Right cardiac atrium (tissue), 5 donors: ENCODE results near the gene FAM227A. TPM values are rescaled to one million over a fixed set of nuclear protein-coding genes. Genes with fewer than 3 reads are reported as not detected.
"Not testable (repeated sequence)": the region's sequence is repeated elsewhere in the genome, so short reads cannot be mapped to it uniquely, and the experiment has no call there.

ENCODE experiments used
- ATAC-seq, 2 donors: fragments of 200-7000 bp; cut with Tn5 transposase; one replicate each; pipeline versions ENCODE4 v1.8.0 to v1.9.1; 2020; ENCODE audit warnings: moderate library complexity in 2 of 2, mild to moderate bottlenecking in 1 of 2
- DNase-seq, 3 donors: peaks; one replicate each; pipeline ENCODE4 v3.0.0-alpha.2; 2020
- H3K27ac ChIP-seq: one replicate; pipeline ENCODE4 v1.5.1; 2013; ENCODE audit warnings: mild to moderate bottlenecking, low read length, control low read depth, moderate library complexity
- H3K27me3 ChIP-seq: one replicate; pipeline ENCODE4 v1.6.1; 2013; ENCODE audit not compliant: control insufficient read depth, insufficient read depth
- H3K4me1 ChIP-seq: one replicate; pipeline ENCODE4 v1.6.1; 2013; ENCODE audit warnings: low read length; ENCODE audit not compliant: control insufficient read depth, insufficient read depth
- H3K4me3 ChIP-seq: one replicate; pipeline ENCODE4 v1.5.1; 2013; ENCODE audit warnings: low read length, control low read depth
- H3K9me3 ChIP-seq: one replicate; pipeline ENCODE4 v1.6.1; 2013; ENCODE audit warnings: low read length; ENCODE audit not compliant: control insufficient read depth
- WGBS: extraction: QIAGEN DNeasy Blood & Tissue Kit; methylation state at CpG from one replicate; pipeline ENCODE4 v1.1.7; 2013; 5-methylcytosine and 5-hydroxymethylcytosine counted together
- intact Hi-C, 4 donors: fragments of 100-400 bp; cut with DNase I; formaldehyde crosslinking; loops; one replicate each; pipeline versions ENCODE4 v1.11.0 to v1.14.0; 2022 to 2023
- polyA plus RNA-seq: library from polyadenylated mRNA; stranded (reverse); fragments of 200-250 nt; gene quantifications from one replicate; pipeline ENCODE4 v1.2.3, GENCODE V29; 2013
- total RNA-seq, 4 donors: library from RNA; stranded (reverse); fragmentation: NEBNext Ultra II Directional; extraction: Animal tissue kit (Norgen Biotek cat#: 25700); gene quantifications; one replicate each; pipeline ENCODE4 v1.2.1, GENCODE V29; 2021
- donor health status: healthy with polysubstance abuse.
- donor health status: DM: no; HTN: yes; CAD: no.
- donor health status: DM: no; HTN: no; CAD: no.
- donor health status: DM: no; HTN: yes; CAD: no; lungs with severe emphysema.
- donor health status: DM: yes; HTN: yes; CAD: no.

The FAM227A gene
- total and polyA plus RNA-seq, 5 donors: 0.23 to 1.2 (median 0.79) TPM

DNA sequence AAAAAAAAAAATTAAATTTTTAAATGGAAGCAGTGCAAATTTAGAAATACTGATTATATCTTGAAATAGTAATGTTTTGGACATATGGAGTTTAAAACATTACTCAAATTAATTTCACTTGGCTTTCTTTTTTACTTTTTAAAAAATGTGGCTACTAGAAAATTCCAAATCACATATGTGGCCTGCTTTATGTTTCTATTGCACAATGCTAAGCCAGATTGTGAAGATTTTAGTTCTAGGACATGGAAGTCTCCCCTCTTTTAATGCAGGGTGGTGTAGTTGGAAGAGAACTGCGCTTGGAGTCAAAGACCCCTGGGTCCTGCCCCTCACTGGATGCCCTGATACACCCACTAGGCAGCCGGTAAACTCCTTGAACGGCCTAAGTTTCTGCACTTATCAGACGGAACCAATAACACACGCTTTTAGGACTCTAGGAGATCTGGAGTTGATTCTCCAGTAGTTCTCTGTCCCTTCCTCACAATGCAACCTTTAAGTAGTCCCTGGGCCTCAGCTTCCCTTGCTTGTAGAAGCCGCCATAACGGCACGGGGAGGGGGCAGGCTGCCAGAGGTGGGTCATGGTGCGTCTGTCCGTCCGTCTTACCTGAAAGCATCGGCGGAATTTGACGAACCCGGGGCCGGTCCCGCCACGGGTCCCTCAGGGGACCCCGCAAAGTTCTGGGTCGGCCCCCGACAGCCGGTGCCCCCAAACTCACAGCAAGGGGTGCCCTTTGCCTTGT lies 505 bp downstream of the FAM227A start:
- peak; percentile 2 to 9 for ATAC-seq
- H3K27me3 ChIP-seq: no peaks in the 10 kb centered on the region

GRCh38 chr22:38653741-38654140 lies 2.5 kb downstream of the FAM227A start:
- intact Hi-C loops: no loop called here
- Histone ChIP-seq H3K9me3 (no peaks in the 10 kb centered on the region), H3K27ac (no peak overlapping the region), H3K4me1 (peaks cover 4% of the 10 kb centered on the region), H3K27me3 (no peaks in the 10 kb centered on the region), H3K4me3 (no peak overlapping the region)
- no peak for DNase-seq
- 95% methylated on average over 8 of the region's 8 CpGs for WGBS
- no peak for ATAC-seq

More for the DNA sequence above, 505 bp downstream of the FAM227A start:
- WGBS: 5% methylated on average over 22 of the region's 22 CpGs
- no peaks in the 10 kb centered on the region for H3K9me3 ChIP-seq
- peak in 1 of 3 donors; percentile 66 for DNase-seq
- intact Hi-C loops: no loop called here
- H3K27ac ChIP-seq: peak overlapping the region; percentile 93
- peaks cover 4% of the 10 kb centered on the region for H3K4me1 ChIP-seq
- peak overlapping the region; percentile 83 for H3K4me3 ChIP-seq

GRCh38 chr22:38652859-38653258 lies 3.3 kb downstream of the FAM227A start:
- intact Hi-C loops: no loop called here
- H3K4me3 ChIP-seq: no peak overlapping the region
- peaks cover 4% of the 10 kb centered on the region for H3K4me1 ChIP-seq
- DNase-seq (no peak), ATAC-seq (no peak)
- no peaks in the 10 kb centered on the region for H3K9me3 ChIP-seq
- H3K27ac ChIP-seq: no peak overlapping the region
- no peaks in the 10 kb centered on the region for H3K27me3 ChIP-seq

DNA sequence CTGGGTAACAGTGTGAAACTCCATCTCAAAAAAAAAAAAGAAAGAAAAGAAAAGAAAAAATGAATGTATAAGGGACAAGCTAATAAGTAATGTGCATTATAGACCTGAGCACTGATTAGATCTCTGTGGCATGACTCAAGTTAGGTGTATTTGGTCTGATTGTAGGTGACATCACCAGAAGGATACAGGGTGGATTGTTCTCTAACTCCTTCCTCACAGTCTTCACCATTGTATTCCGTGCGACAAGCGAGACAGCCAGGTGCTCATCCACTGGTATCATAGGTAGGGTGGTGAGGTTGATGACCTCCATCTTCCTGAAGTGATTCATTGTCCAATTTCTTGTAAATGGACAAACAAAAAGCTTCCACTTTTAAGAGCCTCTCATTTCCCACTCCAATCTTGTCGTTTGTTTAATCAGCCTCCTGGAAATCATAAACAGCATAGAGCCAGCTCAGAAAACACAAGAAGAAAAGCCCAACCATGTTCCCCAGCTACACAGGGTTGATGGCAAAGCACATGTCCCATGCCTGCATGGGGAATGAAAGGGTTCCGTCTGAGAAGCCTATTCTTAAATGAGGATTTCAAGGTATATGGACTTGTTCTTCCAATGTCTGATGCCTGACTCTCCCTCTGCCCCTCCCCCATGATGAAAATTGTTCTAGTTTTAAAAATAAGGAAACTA lies 6.2 kb downstream of the FAM227A start:
- no peaks in the 10 kb centered on the region for H3K4me1 ChIP-seq
- no peaks in the 10 kb centered on the region for H3K27me3 ChIP-seq
- H3K4me3 ChIP-seq: no peak overlapping the region
- WGBS: 74% methylated on average over 5 of the region's 5 CpGs
- intact Hi-C loops: no loop called here
- no peak for ATAC-seq
- no peak for DNase-seq
- no peak overlapping the region for H3K27ac ChIP-seq
- H3K9me3 ChIP-seq: no peaks in the 10 kb centered on the region

DNA sequence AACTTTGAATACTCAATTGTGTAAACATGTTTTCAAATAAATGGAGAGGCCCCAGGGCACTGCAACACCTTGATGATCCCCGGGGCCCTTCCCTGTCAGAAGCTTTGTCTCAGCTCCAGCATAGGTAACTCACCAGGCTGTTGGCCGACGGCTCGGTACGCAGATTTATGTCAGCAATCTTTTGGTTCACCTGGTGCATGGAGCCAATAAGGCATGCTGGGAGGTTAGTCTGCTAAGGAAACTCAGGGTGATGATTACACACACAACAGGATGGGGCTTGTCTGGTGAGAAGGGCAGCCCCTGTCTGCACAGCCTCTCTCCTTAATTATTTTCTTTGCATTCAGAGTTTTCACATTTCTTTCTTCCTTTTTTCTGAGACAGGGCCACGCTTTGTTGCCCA lies 10.8 kb downstream of the FAM227A start:
- ATAC-seq (no peak), DNase-seq (no peak)
- Histone ChIP-seq H3K9me3 (no peaks in the 10 kb centered on the region), H3K27me3 (no peaks in the 10 kb centered on the region), H3K4me3 (no peak overlapping the region), H3K27ac (no peak overlapping the region), H3K4me1 (no peaks in the 10 kb centered on the region)
- WGBS: 95% methylated on average over 6 of the region's 6 CpGs
- intact Hi-C loops: no loop called here

GRCh38 chr22:38644245-38644644 lies 11.9 kb downstream of the FAM227A start:
- H3K4me1 ChIP-seq, H3K27ac ChIP-seq, H3K4me3 ChIP-seq, H3K27me3 ChIP-seq, intact Hi-C loops, DNase-seq, ATAC-seq, H3K9me3 ChIP-seq: not testable (repeated sequence)
- WGBS: 96% methylated on average over 5 of the region's 5 CpGs

- Histone ChIP-seq H3K27me3 (no peaks in the 10 kb centered on the region), H3K9me3 (no peaks in the 10 kb centered on the region), H3K27ac (no peak overlapping the region), H3K4me3 (no peak overlapping the region), H3K4me1 (no peaks in the 10 kb centered on the region)
- WGBS: 93% methylated on average over 13 of the region's 13 CpGs
- intact Hi-C loops: no loop called here
- ATAC-seq (no peak), DNase-seq (no peak)
These were observed 14.6 kb downstream of the FAM227A start for GRCh38 chr22:38641476-38642040.

DNA sequence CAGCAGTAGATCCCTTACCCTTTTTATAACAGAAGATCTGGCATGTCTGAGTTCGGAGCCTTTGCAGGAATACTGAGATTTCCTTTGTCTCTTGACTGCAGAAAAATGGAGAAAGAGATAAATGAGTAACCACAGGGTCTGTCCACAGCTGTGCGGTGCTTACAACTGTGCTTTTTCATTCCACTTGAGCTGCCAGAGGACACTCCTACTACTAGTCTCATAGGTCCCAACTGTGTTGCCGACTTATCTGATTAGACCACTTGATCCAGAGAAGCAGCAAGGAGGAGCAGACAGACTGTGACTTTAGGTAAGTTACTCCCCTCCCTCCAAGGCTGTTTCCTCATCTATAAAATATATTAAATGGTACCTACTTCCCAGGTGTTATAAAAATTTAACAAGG lies 17.5 kb downstream of the FAM227A start:
- ATAC-seq: no peak
- DNase-seq: no peak
- H3K27ac ChIP-seq: no peak overlapping the region
- no peaks in the 10 kb centered on the region for H3K4me1 ChIP-seq
- no peaks in the 10 kb centered on the region for H3K27me3 ChIP-seq
- H3K9me3 ChIP-seq: no peaks in the 10 kb centered on the region
- H3K4me3 ChIP-seq: no peak overlapping the region
- intact Hi-C loops: no loop called here
- 47% methylated on average over 3 of the region's 3 CpGs for WGBS

GRCh38 chr22:38638216-38638615 lies 18.0 kb downstream of the FAM227A start:
- Histone ChIP-seq H3K4me3 (no peak overlapping the region), H3K4me1 (no peaks in the 10 kb centered on the region), H3K27me3 (no peaks in the 10 kb centered on the region), H3K9me3 (no peaks in the 10 kb centered on the region), H3K27ac (no peak overlapping the region)
- no peak for ATAC-seq
- WGBS: 76% methylated on average over 2 of the region's 2 CpGs
- intact Hi-C loops: no loop called here
- DNase-seq: no peak

DNA sequence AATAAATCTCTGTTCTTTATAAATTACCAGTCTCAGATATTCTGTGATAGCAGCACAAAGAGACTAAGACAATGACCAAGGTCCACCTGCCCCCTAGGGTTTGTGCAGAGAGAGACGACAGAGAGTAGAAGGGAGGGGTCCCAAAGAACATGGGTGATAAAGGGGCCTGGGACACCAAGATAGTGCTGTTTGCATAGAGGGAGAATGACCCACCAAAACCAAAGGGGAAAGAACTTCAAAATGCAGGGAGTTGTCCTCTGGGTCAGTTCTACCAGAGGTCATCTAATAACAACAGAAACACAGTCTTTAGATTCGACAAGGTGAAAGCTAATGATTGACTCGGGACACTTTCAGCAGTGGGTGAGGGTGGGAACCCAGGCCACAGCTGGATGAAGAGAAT lies 23.7 kb downstream of the FAM227A start:
- Histone ChIP-seq H3K4me1 (no peaks in the 10 kb centered on the region), H3K9me3 (no peaks in the 10 kb centered on the region), H3K27ac (no peak overlapping the region), H3K4me3 (no peak overlapping the region), H3K27me3 (no peaks in the 10 kb centered on the region)
- 90% methylated on average over 3 of the region's 3 CpGs for WGBS
- ATAC-seq: no peak
- DNase-seq: no peak
- intact Hi-C loops: no loop called here

GRCh38 chr22:38631724-38632123 lies 24.5 kb downstream of the FAM227A start:
- no peak for ATAC-seq
- Histone ChIP-seq H3K9me3 (no peaks in the 10 kb centered on the region), H3K27me3 (no peaks in the 10 kb centered on the region), H3K27ac (no peak overlapping the region), H3K4me1 (no peaks in the 10 kb centered on the region), H3K4me3 (no peak overlapping the region)
- intact Hi-C loops: no loop called here
- no peak for DNase-seq
- WGBS: 84% methylated on average over 9 of the region's 9 CpGs
